GM23338 (cell line): ENCODE measurements around the gene PPDPF. TPM values are rescaled to one million over a fixed set of nuclear protein-coding genes. Genes with fewer than 3 reads are reported as not detected.

Source experiments
- ATAC-seq: fragments of 200-7000 bp; cut with Tn5 transposase; 3 replicates; pipeline ENCODE4 v1.9.1; 2020
- DNase-seq: peaks from one replicate; pipeline ENCODE4 v3.0.0-alpha.2; 2015; ENCODE audit warnings: low spot score
- H2AFZ ChIP-seq: fragments of 200-600 bp; sonication (generic); 2 replicates; pipeline ENCODE4 v1.8.0; 2016; ENCODE audit warnings: antibody characterized with exemption, mild to moderate bottlenecking, moderate library complexity
- H3F3A ChIP-seq: fragments of 200-600 bp; sonication (generic); replicated peaks from 2 replicates; pipeline ENCODE4 v1.8.0; 2017; ENCODE audit warnings: antibody characterized with exemption, mixed run types, low read depth
- H3K27ac ChIP-seq: fragments of 200-600 bp; sonication (generic); 2 replicates; pipeline ENCODE4 v1.6.1; 2016; ENCODE audit warnings: low read depth
- H3K27me3 ChIP-seq: fragments of 200-600 bp; sonication (generic); 2 replicates; pipeline ENCODE4 v1.8.0; 2016; ENCODE audit warnings: mild to moderate bottlenecking, mixed run types, moderate library complexity; ENCODE audit not compliant: insufficient read depth
- H3K36me3 ChIP-seq: fragments of 200-600 bp; sonication (generic); 2 replicates; pipeline ENCODE4 v1.8.0; 2016; ENCODE audit warnings: mild to moderate bottlenecking; ENCODE audit not compliant: insufficient read depth
- H3K4me1 ChIP-seq: fragments of 200-600 bp; sonication (generic); 2 replicates; pipeline ENCODE4 v1.8.0; 2016; ENCODE audit warnings: mild to moderate bottlenecking, moderate library complexity; ENCODE audit not compliant: insufficient read depth
- H3K4me2 ChIP-seq: fragments of 200-600 bp; sonication (generic); 2 replicates; pipeline ENCODE4 v1.7.1; 2017; ENCODE audit warnings: mixed run types
- H3K4me3 ChIP-seq: fragments of 200-600 bp; sonication (generic); 2 replicates; pipeline ENCODE4 v1.6.1; 2016; ENCODE audit warnings: mixed run types
- H3K79me2 ChIP-seq: fragments of 200-600 bp; sonication (generic); replicated peaks from 2 replicates; pipeline ENCODE4 v1.8.0; 2017; ENCODE audit warnings: mild to moderate bottlenecking; ENCODE audit not compliant: insufficient read depth
- H3K9me2 ChIP-seq: fragments of 200-600 bp; sonication (generic); 2 replicates; pipeline ENCODE4 v1.8.0; 2017; ENCODE audit not compliant: insufficient read depth
- H4K20me1 ChIP-seq: fragments of 200-600 bp; sonication (generic); replicated peaks from 2 replicates; pipeline ENCODE4 v1.8.0; 2017; ENCODE audit warnings: mild to moderate bottlenecking; ENCODE audit not compliant: insufficient read depth
- H3K27ac Mint-ChIP-seq: 2 replicates; pipeline ENCODE4 v1.8.0; 2020; ENCODE audit warnings: inconsistent platforms, mild to moderate bottlenecking, moderate library complexity, mixed read lengths
- H3K27me3 Mint-ChIP-seq: 3 replicates; pipeline ENCODE4 v1.8.0; 2022; ENCODE audit warnings: low read depth, mild to moderate bottlenecking, moderate library complexity, mixed read lengths, inconsistent platforms; ENCODE audit not compliant: insufficient read depth, poor library complexity
- H3K36me3 Mint-ChIP-seq: 3 replicates; pipeline ENCODE4 v1.8.0; 2021; ENCODE audit warnings: low read depth, mild to moderate bottlenecking, inconsistent platforms, moderate library complexity, mixed read lengths
- H3K4me1 Mint-ChIP-seq: 3 replicates; pipeline ENCODE4 v1.8.0; 2020; ENCODE audit warnings: mild to moderate bottlenecking, inconsistent platforms, mixed read lengths
- H3K4me3 Mint-ChIP-seq: 3 replicates; pipeline ENCODE4 v1.8.0; 2021; ENCODE audit warnings: moderate library complexity, mild to moderate bottlenecking, inconsistent platforms, mixed read lengths
- H3K9me3 Mint-ChIP-seq: 3 replicates; pipeline ENCODE4 v1.8.0; 2020; ENCODE audit warnings: moderate library complexity, mild to moderate bottlenecking, inconsistent platforms, mixed read lengths
- CREB1 ChIP-seq: fragments of 250-450 bp; sonication (Bioruptor Pico); IDR thresholded peaks from 2 replicates; pipeline ENCODE4 v1.5.0; 2020; ENCODE audit warnings: low read depth, mild to moderate bottlenecking, moderate library complexity
- CTCF ChIP-seq, 2 experiments: fragments of 200-600 bp in 1 of 2; sonication (generic) in 1 of 2; conservative IDR thresholded peaks; 2 replicates each; pipeline versions ENCODE4 v1.5.1 to v1.6.1; 2016 to 2017; ENCODE audit warnings: antibody characterized with exemption in 2 of 2, low read depth in 2 of 2, mild to moderate bottlenecking in 2 of 2, moderate library complexity in 1 of 2
- ETS1 ChIP-seq: IDR thresholded peaks from 2 replicates; pipeline ENCODE4 v1.6.1; 2016; ENCODE audit warnings: antibody characterized with exemption
- EZH2 ChIP-seq: fragments of 200-600 bp; sonication (generic); IDR thresholded peaks from one replicate; pipeline ENCODE4 v1.8.0; 2017; ENCODE audit warnings: antibody characterized with exemption, mild to moderate bottlenecking, low read depth; ENCODE audit not compliant: unreplicated experiment
- EZH2phosphoT487 ChIP-seq: fragments of 200-600 bp; sonication (generic); IDR thresholded peaks from one replicate; pipeline ENCODE4 v1.8.1; 2018; ENCODE audit warnings: antibody characterized with exemption; ENCODE audit not compliant: unreplicated experiment
- JUNB ChIP-seq: IDR thresholded peaks from one replicate; pipeline ENCODE4 v1.6.1; 2016; ENCODE audit warnings: antibody characterized with exemption; ENCODE audit not compliant: unreplicated experiment
- NANOG ChIP-seq: IDR thresholded peaks from 2 replicates; pipeline ENCODE4 v1.6.1; 2016; ENCODE audit warnings: antibody characterized with exemption, borderline replicate concordance
- POLR2AphosphoS5 ChIP-seq: IDR thresholded peaks from 2 replicates; pipeline ENCODE4 v1.6.1; 2016; ENCODE audit warnings: antibody characterized with exemption, low read depth
- REST ChIP-seq: IDR thresholded peaks from one replicate; pipeline ENCODE4 v1.6.1; 2018; ENCODE audit warnings: antibody characterized with exemption; ENCODE audit not compliant: unreplicated experiment
- STAT1 ChIP-seq: IDR thresholded peaks from one replicate; pipeline ENCODE4 v1.6.1; 2016; ENCODE audit warnings: antibody characterized with exemption; ENCODE audit not compliant: unreplicated experiment
- ZNF114 ChIP-seq: fragments of 250-450 bp; sonication (Bioruptor Pico); IDR thresholded peaks from 2 replicates; pipeline ENCODE4 v1.5.0; 2020; ENCODE audit warnings: mild to moderate bottlenecking, moderate library complexity
- ZNF331 ChIP-seq: fragments of 250-450 bp; sonication (Bioruptor Pico); IDR thresholded peaks from 2 replicates; pipeline ENCODE4 v1.5.0; 2020; ENCODE audit warnings: low read depth, mild to moderate bottlenecking, moderate library complexity
- ZNF462 ChIP-seq: fragments of 250-450 bp; sonication (Bioruptor Pico); IDR thresholded peaks from 2 replicates; pipeline ENCODE4 v1.5.0; 2020; ENCODE audit warnings: mild to moderate bottlenecking, moderate library complexity
- polyA plus RNA-seq: library from polyadenylated mRNA; unstranded; fragments of >200 nt; fragmentation: Nextera tagmentation; extraction: Ambion mirVana; gene quantifications from 2 replicates; pipeline ENCODE4 v1.2.1, GENCODE V29; 2016
- total RNA-seq: library from RNA; depleted of rRNA; stranded (reverse); fragments of >200 nt; shearing (Covaris generic); gene quantifications from 2 replicates; pipeline ENCODE4 v1.2.3, GENCODE V29; 2014

Gene PPDPF
- total and polyA plus RNA-seq, 2 experiments from 2014 or later = 83.9 to 141 TPM

GRCh38 chr20:63558804-63559484 is 38.4 kb downstream of the PPDPF start:
- no peak overlapping the region for H3K27ac ChIP-seq
- H3K9me3 Mint-ChIP-seq = peaks cover 4% of the 10 kb centered on the region; the same call in 2 of the 3 replicates
- no peak overlapping the region for H3K4me3 Mint-ChIP-seq
- no peaks in the 10 kb centered on the region for H4K20me1 ChIP-seq
- peaks cover 4% of the 10 kb centered on the region; the same call in 2 of the 3 replicates for H3K4me1 Mint-ChIP-seq
- H3K27ac Mint-ChIP-seq = no peak overlapping the region
- DNase-seq (no peak), ATAC-seq (no peak)
- no peaks in the 10 kb centered on the region for H3K36me3 ChIP-seq
- H3K27me3 ChIP-seq = no peaks in the 10 kb centered on the region
- H3K27me3 Mint-ChIP-seq = peaks cover 3% of the 10 kb centered on the region
- no peak overlapping the region for H2AFZ ChIP-seq
- no peaks in the 10 kb centered on the region for H3K4me1 ChIP-seq
- no peaks in the 10 kb centered on the region for H3K9me2 ChIP-seq
- TF ChIP-seq ZNF462 = no peak
- no peak for TF ChIP-seq STAT1
- no peak for TF ChIP-seq EZH2
- TF ChIP-seq NANOG = no peak
- no peak for TF ChIP-seq ETS1
- TF ChIP-seq CREB1 = no peak
- TF ChIP-seq POLR2AphosphoS5 = no peak
- no peak for TF ChIP-seq ZNF331 (CRISPR knock-in tag)
- TF ChIP-seq JUNB = no peak
- TF ChIP-seq REST = no peak
- no peak for TF ChIP-seq EZH2phosphoT487
- no peak for TF ChIP-seq CTCF (conservative IDR thresholded peaks at IDR 0.05; ENCODE audit: low read depth in 2 of 2)
- no peak for TF ChIP-seq ZNF114 (CRISPR knock-in tag)
- H3K36me3 Mint-ChIP-seq = peaks cover 3% of the 10 kb centered on the region; the same call in 1 of the 3 replicates
- H3K79me2 ChIP-seq = no peaks in the 10 kb centered on the region
- H3F3A ChIP-seq = peaks cover 6% of the 10 kb centered on the region; the same call in 1 of the 2 replicates
- no peak overlapping the region for H3K4me2 ChIP-seq
- H3K4me3 ChIP-seq = no peak overlapping the region
